SK-N-SH treated with all-trans-retinoic acid at 6 μM for 48 hours (cell line): ENCODE measurements around the gene AKNA.

Experiments used
- ARNTL ChIP-seq: fragments of 450-650 bp; formaldehyde crosslinking; IDR thresholded peaks from 2 replicates; pipeline ENCODE4 v1.5.0; 2020; ENCODE audit warnings: low read depth, mild to moderate bottlenecking, moderate library complexity, borderline replicate concordance
- CREB5 ChIP-seq: fragments of 250-450 bp; sonication (Bioruptor Pico); IDR thresholded peaks from 2 replicates; pipeline ENCODE4 v1.5.1; 2020; ENCODE audit warnings: low read depth, mild to moderate bottlenecking, moderate library complexity
- CSDC2 ChIP-seq: fragments of 250-450 bp; sonication (Bioruptor Pico); IDR thresholded peaks from 2 replicates; pipeline ENCODE4 v1.5.0; 2020; ENCODE audit warnings: mild to moderate bottlenecking, moderate library complexity
- PATZ1 ChIP-seq: fragments of 250-450 bp; sonication (Bioruptor Pico); IDR thresholded peaks from 2 replicates; pipeline ENCODE4 v1.8.0; 2020; ENCODE audit warnings: mild to moderate bottlenecking, moderate library complexity, borderline replicate concordance
- ZC3H10 ChIP-seq: fragments of 250-450 bp; sonication (Bioruptor Pico); IDR thresholded peaks from 2 replicates; pipeline ENCODE4 v1.5.1; 2021; ENCODE audit warnings: mild to moderate bottlenecking, moderate library complexity
- ZFP3 ChIP-seq: fragments of 250-450 bp; sonication (Bioruptor Pico); IDR thresholded peaks from 2 replicates; pipeline ENCODE4 v1.5.0; 2020; ENCODE audit warnings: mild to moderate bottlenecking, moderate library complexity

- no peak for TF ChIP-seq CREB5
- TF ChIP-seq ZC3H10 = no peak
- TF ChIP-seq PATZ1 (CRISPR knock-in tag) = no peak
- TF ChIP-seq ZFP3 (CRISPR knock-in tag) = no peak
- no peak for TF ChIP-seq ARNTL (CRISPR knock-in tag)
- TF ChIP-seq CSDC2 (CRISPR knock-in tag) = no peak
Observed at GRCh38 chr9:114300846-114301797, 86.7 kb downstream of the AKNA start.
